Panc1 (cell line): Measurements from ENCODE around the gene CTDSP2. TPM values are rescaled to one million over a fixed set of nuclear protein-coding genes. Genes with fewer than 3 reads are reported as not detected.

Experiments
- ATAC-seq: fragments of 200-7000 bp; cut with Tn5 transposase; 2 replicates; pipeline ENCODE4 v1.9.1; 2020; ENCODE audit warnings: mild to moderate bottlenecking, moderate library complexity
- BruUV-seq: library from RNA; stranded (reverse); fragments of 400-500 nt; replicated peaks from 2 replicates; lab custom pipeline; 2021; lab: Mats Ljungman, UMichigan
- CTCF ChIA-PET: fragments of 300-600 bp; sonication (Branson Sonifier 250); formaldehyde crosslinking; loops from one replicate; lab custom pipeline; 2022; ENCODE audit warnings: antibody characterized with exemption; lab: Charles Lee
- POLR2A ChIA-PET: fragments of 300-600 bp; sonication (Branson Sonifier 250); formaldehyde crosslinking; loops from one replicate; lab custom pipeline; 2022; ENCODE audit warnings: antibody characterized with exemption; lab: Charles Lee
- DNase-seq: peaks from one replicate; pipeline ENCODE4 v3.0.0-alpha.2; 2010; ENCODE audit warnings: low read depth, low spot score
- H3K27ac ChIP-seq: 2 replicates; pipeline ENCODE4 v1.5.1; 2011; ENCODE audit warnings: mild to moderate bottlenecking, low read length, inconsistent platforms
- H3K27me3 ChIP-seq: fragments of 200-500 bp; sonication (Bioruptor generic); 2 replicates; pipeline ENCODE4 v1.6.0; 2014; ENCODE audit warnings: low read length, inconsistent platforms; ENCODE audit not compliant: control insufficient read depth, insufficient read depth
- H3K36me3 ChIP-seq: fragments of 200-500 bp; sonication (Bioruptor generic); 2 replicates; pipeline ENCODE4 v1.5.1; 2014; ENCODE audit warnings: inconsistent platforms, mild to moderate bottlenecking, low read length, moderate library complexity; ENCODE audit not compliant: control insufficient read depth, insufficient read depth
- H3K4me1 ChIP-seq: 2 replicates; pipeline ENCODE4 v1.5.1; 2011; ENCODE audit warnings: inconsistent platforms, mild to moderate bottlenecking, low read length, moderate library complexity; ENCODE audit not compliant: control insufficient read depth, insufficient read depth
- H3K4me3 ChIP-seq, 2 experiments: 2 replicates each; pipeline ENCODE4 v1.5.1; 2011 to 2012; ENCODE audit warnings: low read depth in 2 of 2, low read length in 2 of 2, mild to moderate bottlenecking in 2 of 2, inconsistent platforms in 1 of 2, moderate library complexity in 1 of 2
- H3K9me3 ChIP-seq: fragments of 200-500 bp; sonication (Bioruptor generic); 2 replicates; pipeline ENCODE4 v1.5.1; 2014; ENCODE audit warnings: low read depth, mild to moderate bottlenecking, inconsistent platforms, low read length, moderate library complexity; ENCODE audit not compliant: control insufficient read depth, insufficient read depth
- POLR2AphosphoS5 ChIP-seq: IDR thresholded peaks from 2 replicates; pipeline ENCODE4 v1.6.1; 2012; ENCODE audit warnings: mild to moderate bottlenecking, low read depth, low read length, moderate library complexity
- SIN3A ChIP-seq: IDR thresholded peaks from 2 replicates; pipeline ENCODE4 v1.6.1; 2012; ENCODE audit warnings: low read depth, mild to moderate bottlenecking, low read length, moderate library complexity, borderline replicate concordance; ENCODE audit not compliant: insufficient read depth
- in situ Hi-C: cut with HindIII; loops from 2 replicates; pipeline ENCODE4 v1.10.0; 2016; ENCODE audit warnings: low sequenced_read_pairs, low pct_unique_long_range_greater_than_20kb
- intact Hi-C: fragments of 100-400 bp; cut with micrococcal nuclease; formaldehyde crosslinking; loops from one replicate; pipeline ENCODE4 v1.10.0; 2022; ENCODE audit not compliant: unreplicated experiment
- total RNA-seq: library from RNA; stranded (reverse); gene quantifications from one replicate; pipeline ENCODE4 v1.2.1, GENCODE V29; 2021; ENCODE audit not compliant: unreplicated experiment
- TF ChIP-seq, protein P1 (sequence below), 2 experiments: IDR thresholded peaks; 2 replicates each; pipeline ENCODE4 v1.6.1; 2011 to 2012; ENCODE audit warnings: low read depth in 2 of 2, control low read depth in 1 of 2, low read length in 1 of 2, mild to moderate bottlenecking in 1 of 2, moderate library complexity in 1 of 2; ENCODE audit not compliant: insufficient read depth in 1 of 2
- TF ChIP-seq, protein P2 (sequence below): fragments of 450-650 bp; IDR thresholded peaks from 2 replicates; pipeline ENCODE4 v1.5.1; 2017; ENCODE audit warnings: mild to moderate bottlenecking

CTDSP2 gene
- total RNA-seq, 1 experiment from 2014 or later: 120 TPM

DNA sequence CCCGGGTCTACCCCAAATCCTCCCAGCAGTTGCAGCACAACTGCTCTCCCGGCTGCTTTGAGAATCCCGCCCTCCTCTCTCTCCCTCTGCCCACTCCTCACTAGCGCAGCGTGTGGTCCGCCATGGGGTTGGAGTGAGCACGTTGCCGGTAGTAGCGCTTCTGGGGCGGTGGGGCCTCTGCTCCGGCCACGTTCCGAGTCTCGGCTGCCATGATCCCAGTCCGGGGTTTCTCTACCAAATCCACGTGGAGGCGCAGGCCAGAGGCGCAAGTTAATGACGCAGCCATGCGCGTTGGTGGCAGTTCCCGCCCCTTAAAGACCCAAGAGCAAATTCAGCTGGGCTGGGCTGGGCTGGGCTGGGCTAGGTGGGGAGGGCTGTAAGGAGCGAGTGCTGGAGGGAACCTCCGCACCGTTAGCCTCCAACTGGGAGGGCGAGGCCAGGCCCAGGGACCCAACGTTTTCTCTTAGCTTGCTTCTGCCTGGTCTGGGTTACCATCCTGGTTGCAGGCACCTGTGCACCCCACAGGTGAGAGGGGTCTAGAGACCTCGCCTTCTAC is 74.6 kb downstream of the CTDSP2 start, which contains the start of gene METTL1:
METTL1 (minus strand) TSS at position 233 of the 556 bp plus-strand sequence; CDS start at position 211, 22 bp downstream.
- ChIA-PET CTCF (no interaction called here), POLR2A (interaction anchor here (0.6 kb wide), 1 partner anchor 133 kb away, joined by 9 read pairs; no protein-coding TSS in a partner anchor)
- H3K4me3 ChIP-seq: peak within 1 kb of the TSS; percentile 81 to 94
- H3K36me3 ChIP-seq: peaks cover 2% of the 10 kb centered on the region; the same call in 1 of the 2 replicates
- in situ Hi-C loops (no loop called here), intact Hi-C loops (no loop called here)
- H3K27ac ChIP-seq: peak within 1 kb of the TSS; percentile 96
- DNase-seq (peak; percentile 94), ATAC-seq (peak; percentile 92)
- no TSS peak for BruUV-seq
- H3K27me3 ChIP-seq: no peaks in the 10 kb centered on the region
- H3K9me3 ChIP-seq: no peaks in the 10 kb centered on the region
- TF ChIP-seq, protein P1, sequence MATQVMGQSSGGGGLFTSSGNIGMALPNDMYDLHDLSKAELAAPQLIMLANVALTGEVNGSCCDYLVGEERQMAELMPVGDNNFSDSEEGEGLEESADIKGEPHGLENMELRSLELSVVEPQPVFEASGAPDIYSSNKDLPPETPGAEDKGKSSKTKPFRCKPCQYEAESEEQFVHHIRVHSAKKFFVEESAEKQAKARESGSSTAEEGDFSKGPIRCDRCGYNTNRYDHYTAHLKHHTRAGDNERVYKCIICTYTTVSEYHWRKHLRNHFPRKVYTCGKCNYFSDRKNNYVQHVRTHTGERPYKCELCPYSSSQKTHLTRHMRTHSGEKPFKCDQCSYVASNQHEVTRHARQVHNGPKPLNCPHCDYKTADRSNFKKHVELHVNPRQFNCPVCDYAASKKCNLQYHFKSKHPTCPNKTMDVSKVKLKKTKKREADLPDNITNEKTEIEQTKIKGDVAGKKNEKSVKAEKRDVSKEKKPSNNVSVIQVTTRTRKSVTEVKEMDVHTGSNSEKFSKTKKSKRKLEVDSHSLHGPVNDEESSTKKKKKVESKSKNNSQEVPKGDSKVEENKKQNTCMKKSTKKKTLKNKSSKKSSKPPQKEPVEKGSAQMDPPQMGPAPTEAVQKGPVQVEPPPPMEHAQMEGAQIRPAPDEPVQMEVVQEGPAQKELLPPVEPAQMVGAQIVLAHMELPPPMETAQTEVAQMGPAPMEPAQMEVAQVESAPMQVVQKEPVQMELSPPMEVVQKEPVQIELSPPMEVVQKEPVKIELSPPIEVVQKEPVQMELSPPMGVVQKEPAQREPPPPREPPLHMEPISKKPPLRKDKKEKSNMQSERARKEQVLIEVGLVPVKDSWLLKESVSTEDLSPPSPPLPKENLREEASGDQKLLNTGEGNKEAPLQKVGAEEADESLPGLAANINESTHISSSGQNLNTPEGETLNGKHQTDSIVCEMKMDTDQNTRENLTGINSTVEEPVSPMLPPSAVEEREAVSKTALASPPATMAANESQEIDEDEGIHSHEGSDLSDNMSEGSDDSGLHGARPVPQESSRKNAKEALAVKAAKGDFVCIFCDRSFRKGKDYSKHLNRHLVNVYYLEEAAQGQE (IDR thresholded peaks at IDR 0.05; ENCODE audit: insufficient read depth in 1 of 2, low read depth in 2 of 2, low read length in 1 of 2): no peak
- TF ChIP-seq POLR2AphosphoS5 (peak; percentile 98), SIN3A (peak; percentile 75; the same call in 1 of the 2 replicates)
- H3K4me1 ChIP-seq: peaks cover 13% of the 10 kb centered on the region

DNA sequence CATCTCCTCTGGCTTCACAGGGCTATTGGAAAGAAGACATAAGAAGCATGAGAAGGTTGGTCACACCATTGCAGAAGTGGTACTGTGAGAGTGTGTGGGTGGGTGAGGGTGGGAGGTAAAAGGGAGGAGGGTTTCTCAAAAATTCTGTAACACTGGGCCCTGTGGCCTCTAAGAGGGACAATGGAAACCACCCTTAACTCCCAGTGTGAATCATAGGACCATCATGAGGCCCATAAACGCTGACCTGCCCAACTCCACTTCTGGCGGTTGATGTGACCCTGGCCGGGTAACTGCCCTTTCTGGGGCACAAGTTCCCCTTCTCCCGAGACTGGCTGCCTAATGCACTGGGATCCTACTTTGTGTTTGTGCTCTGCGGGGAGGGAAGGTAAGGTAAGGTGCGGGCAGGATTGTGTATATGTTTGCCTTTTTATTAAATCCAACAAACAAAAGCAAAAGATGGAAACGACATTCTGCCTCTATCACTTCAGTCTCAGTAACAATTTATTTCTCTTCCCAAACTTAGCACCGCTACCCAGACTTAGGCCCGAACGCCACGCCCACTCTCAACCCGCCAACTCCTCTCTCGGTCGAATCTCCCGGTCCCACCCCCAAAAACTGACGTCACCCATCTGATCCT is 75.2 kb downstream of the CTDSP2 start:
- CTCF ChIA-PET: no interaction called here
- POLR2A ChIA-PET: interaction anchor here (0.6 to 0.7 kb wide), 2 partner anchors 15 to 134 kb away, joined by 9 to 12 read pairs; no protein-coding TSS in a partner anchor
- intact Hi-C loops (no loop called here), in situ Hi-C loops (no loop called here)
- Histone ChIP-seq H3K4me1 (peaks cover 16% of the 10 kb centered on the region), H3K4me3 (peak overlapping the region; percentile 81 to 94), H3K27me3 (no peaks in the 10 kb centered on the region), H3K27ac (peak overlapping the region; percentile 96), H3K9me3 (no peaks in the 10 kb centered on the region), H3K36me3 (peaks cover 2% of the 10 kb centered on the region; the same call in 1 of the 2 replicates)
- DNase-seq: no peak
- TSS peak; percentile 88 for BruUV-seq
- no peak for TF ChIP-seq POLR2AphosphoS5
- TF ChIP-seq, protein P2, sequence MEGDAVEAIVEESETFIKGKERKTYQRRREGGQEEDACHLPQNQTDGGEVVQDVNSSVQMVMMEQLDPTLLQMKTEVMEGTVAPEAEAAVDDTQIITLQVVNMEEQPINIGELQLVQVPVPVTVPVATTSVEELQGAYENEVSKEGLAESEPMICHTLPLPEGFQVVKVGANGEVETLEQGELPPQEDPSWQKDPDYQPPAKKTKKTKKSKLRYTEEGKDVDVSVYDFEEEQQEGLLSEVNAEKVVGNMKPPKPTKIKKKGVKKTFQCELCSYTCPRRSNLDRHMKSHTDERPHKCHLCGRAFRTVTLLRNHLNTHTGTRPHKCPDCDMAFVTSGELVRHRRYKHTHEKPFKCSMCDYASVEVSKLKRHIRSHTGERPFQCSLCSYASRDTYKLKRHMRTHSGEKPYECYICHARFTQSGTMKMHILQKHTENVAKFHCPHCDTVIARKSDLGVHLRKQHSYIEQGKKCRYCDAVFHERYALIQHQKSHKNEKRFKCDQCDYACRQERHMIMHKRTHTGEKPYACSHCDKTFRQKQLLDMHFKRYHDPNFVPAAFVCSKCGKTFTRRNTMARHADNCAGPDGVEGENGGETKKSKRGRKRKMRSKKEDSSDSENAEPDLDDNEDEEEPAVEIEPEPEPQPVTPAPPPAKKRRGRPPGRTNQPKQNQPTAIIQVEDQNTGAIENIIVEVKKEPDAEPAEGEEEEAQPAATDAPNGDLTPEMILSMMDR: no peak
- TF ChIP-seq SIN3A: no peak
- peak; percentile 87 for ATAC-seq
